MM.1S (cell line): ENCODE data around the gene HOXD11.

Source experiments
- CTCF ChIP-seq: fragments of 300-600 bp; sonication (generic); IDR thresholded peaks from 2 replicates; pipeline ENCODE4 v1.5.1; 2016; ENCODE audit warnings: antibody characterized with exemption, low read length, mixed read lengths
- EZH2 ChIP-seq: fragments of 300-600 bp; sonication (generic); optimal IDR thresholded peaks from 2 replicates; pipeline ENCODE3; 2017; ENCODE audit warnings: low read depth, mild to moderate bottlenecking, antibody characterized with exemption, low read length, mixed read lengths

DNA sequence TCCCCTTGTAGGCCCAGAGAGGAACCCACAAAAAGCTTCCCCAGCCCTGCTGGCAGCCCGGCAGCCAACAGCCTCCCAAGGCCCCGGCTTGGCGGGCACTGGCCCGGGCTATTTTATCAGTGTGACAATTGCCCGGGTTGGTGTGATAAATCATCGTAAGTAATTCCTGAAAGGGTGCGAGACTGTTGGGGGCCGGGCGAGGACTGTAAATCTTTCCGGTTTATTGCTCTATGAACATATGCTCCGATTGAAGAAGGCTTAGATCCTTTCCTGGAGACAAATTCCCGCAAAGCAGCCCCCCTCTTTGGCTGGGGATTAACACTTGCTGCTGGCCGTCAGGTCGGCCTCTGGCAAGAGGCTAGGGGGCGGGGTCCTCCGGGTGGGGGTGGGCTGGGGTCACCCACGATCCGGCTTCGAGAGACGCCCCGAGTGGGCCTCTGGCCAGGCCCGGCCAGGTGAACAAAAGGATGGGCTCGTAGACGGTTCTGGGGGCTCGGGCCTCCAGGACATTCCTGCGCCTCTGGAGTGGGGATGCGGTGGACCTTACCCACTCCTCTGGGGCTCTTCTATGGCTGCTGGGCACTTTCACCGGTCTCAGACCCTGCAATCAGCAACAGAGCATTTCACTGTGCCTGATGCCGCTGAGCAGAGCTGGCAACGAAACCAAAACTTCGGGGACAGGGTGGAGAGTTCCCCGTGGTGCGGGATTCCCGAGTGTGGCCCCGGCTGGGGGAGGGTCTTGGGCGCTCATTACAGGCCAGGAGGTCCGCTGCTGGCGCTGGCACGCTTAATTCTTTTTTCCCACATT, 52.0 kb downstream of the HOXD11 start:
- TF ChIP-seq CTCF = no peak
- no peak for TF ChIP-seq EZH2
